PC-9 (cell line): ENCODE data around the gene DGKD. TPM values are rescaled to one million over a fixed set of nuclear protein-coding genes. Genes with fewer than 3 reads are reported as not detected.
A peak's percentile ranks its signal among the peaks of the same experiment; 100 is the strongest.

Source experiments
- BruUV-seq: library from RNA; stranded (reverse); fragments of 400-500 nt; replicated peaks from 2 replicates; lab custom pipeline; 2021; lab: Mats Ljungman, UMichigan
- CTCF ChIA-PET: fragments of 300-600 bp; sonication (Branson Sonifier 250); formaldehyde crosslinking; loops from one replicate; lab custom pipeline; 2022; ENCODE audit warnings: antibody characterized with exemption; lab: Charles Lee
- POLR2A ChIA-PET: fragments of 300-600 bp; sonication (Branson Sonifier 250); formaldehyde crosslinking; loops from one replicate; lab custom pipeline; 2022; ENCODE audit warnings: antibody characterized with exemption; ENCODE audit not compliant: unreplicated experiment; lab: Charles Lee
- DNase-seq, 2 experiments: peaks; one replicate each; pipeline versions ENCODE4 v3.0.0 to v3.0.0-alpha.2; 2015 to 2022; ENCODE audit warnings: mixed read lengths in 1 of 2
- H2AFZ ChIP-seq: fragments of 200-600 bp; sonication (generic); 2 replicates; pipeline ENCODE4 v1.8.1; 2017; ENCODE audit warnings: antibody characterized with exemption
- H3F3A ChIP-seq: fragments of 200-600 bp; sonication (generic); 2 replicates; pipeline ENCODE4 v1.8.1; 2017; ENCODE audit warnings: antibody characterized with exemption, mild to moderate bottlenecking, low read depth; ENCODE audit not compliant: insufficient read depth
- H3K27ac ChIP-seq: fragments of 200-600 bp; sonication (generic); 2 replicates; pipeline ENCODE4 v1.6.1; 2016; ENCODE audit warnings: mixed run types
- H3K27me3 ChIP-seq: fragments of 200-600 bp; sonication (generic); 2 replicates; pipeline ENCODE4 v1.6.1; 2016; ENCODE audit warnings: low read depth, mixed run types; ENCODE audit not compliant: insufficient read depth
- H3K36me3 ChIP-seq: fragments of 200-600 bp; sonication (generic); 2 replicates; pipeline ENCODE4 v1.6.1; 2016; ENCODE audit warnings: low read depth, mixed run types
- H3K4me1 ChIP-seq: fragments of 200-600 bp; sonication (generic); replicated peaks from 2 replicates; pipeline ENCODE4 v1.6.1; 2016; ENCODE audit warnings: mixed run types; ENCODE audit not compliant: insufficient read depth
- H3K4me2 ChIP-seq: fragments of 200-600 bp; sonication (generic); 2 replicates; pipeline ENCODE4 v1.6.1; 2017; ENCODE audit warnings: mixed run types
- H3K4me3 ChIP-seq: fragments of 200-600 bp; sonication (generic); 2 replicates; pipeline ENCODE4 v1.6.1; 2016; ENCODE audit warnings: mixed run types
- H3K79me2 ChIP-seq: fragments of 200-600 bp; sonication (generic); 2 replicates; pipeline ENCODE4 v1.6.1; 2017; ENCODE audit warnings: low read depth, mixed run types
- H3K9me2 ChIP-seq: fragments of 200-600 bp; sonication (generic); 2 replicates; pipeline ENCODE4 v1.8.1; 2017; ENCODE audit warnings: mild to moderate bottlenecking; ENCODE audit not compliant: insufficient read depth
- H3K9me3 ChIP-seq: fragments of 200-600 bp; sonication (generic); 2 replicates; pipeline ENCODE4 v1.8.1; 2016; ENCODE audit warnings: low read depth; ENCODE audit not compliant: insufficient read depth
- H4K20me1 ChIP-seq: fragments of 200-600 bp; sonication (generic); 2 replicates; pipeline ENCODE4 v1.8.1; 2017; ENCODE audit not compliant: insufficient read depth
- CTCF ChIP-seq: fragments of 200-600 bp; sonication (generic); conservative IDR thresholded peaks from 2 replicates; pipeline ENCODE4 v1.6.1; 2017; ENCODE audit warnings: mixed run types, antibody characterized with exemption, mild to moderate bottlenecking, moderate library complexity
- EZH2 ChIP-seq: fragments of 200-600 bp; sonication (generic); IDR thresholded peaks from 2 replicates; pipeline ENCODE4 v1.8.0; 2017; ENCODE audit warnings: antibody characterized with exemption, low read depth
- intact Hi-C: fragments of 100-400 bp; cut with micrococcal nuclease; formaldehyde crosslinking; loops from one replicate; pipeline ENCODE4 v1.10.0; 2022; ENCODE audit not compliant: unreplicated experiment
- total RNA-seq: library from RNA; stranded (reverse); gene quantifications from 2 replicates; pipeline ENCODE4 v1.2.3, GENCODE V29; 2021

DGKD gene
- total RNA-seq, 1 experiment from 2014 or later = 59.5 TPM

GRCh38 chr2:233353101-233353768 is 1.1 kb upstream of the DGKD start:
- Histone ChIP-seq H3K27me3 (no peaks in the 10 kb centered on the region), H3K9me2 (no peaks in the 10 kb centered on the region), H3F3A (peaks cover 41% of the 10 kb centered on the region), H3K4me3 (peak overlapping the region; percentile 67), H3K27ac (peak overlapping the region; percentile 65), H2AFZ (peak overlapping the region; percentile 86), H3K36me3 (peaks cover 7% of the 10 kb centered on the region), H3K4me1 (peaks cover 79% of the 10 kb centered on the region), H3K4me2 (peak overlapping the region; percentile 98), H4K20me1 (no peaks in the 10 kb centered on the region), H3K79me2 (peaks cover 34% of the 10 kb centered on the region), H3K9me3 (no peaks in the 10 kb centered on the region)
- POLR2A ChIA-PET = no interaction called here
- TF ChIP-seq CTCF (no peak), EZH2 (no peak)
- CTCF ChIA-PET = interaction anchor here (0.5 to 1.0 kb wide), 2 partner anchors 11 to 90 kb away, joined by 4 to 10 read pairs; no protein-coding TSS in a partner anchor
- DNase-seq = peak in 1 of 2 experiments; percentile 70
- intact Hi-C loops = loop anchor here (5.0 to 10.0 kb wide), 8 partner anchors 56 to 746 kb away; partner anchors contain the start of genes ATG16L1 and UGT1A6
- BruUV-seq = TSS peak; percentile 36

- ChIA-PET POLR2A (no interaction called here), CTCF (no interaction called here)
- Histone ChIP-seq H4K20me1 (no peaks in the 10 kb centered on the region; the same call in 1 of the 2 replicates), H3K27me3 (no peaks in the 10 kb centered on the region), H3K9me3 (no peaks in the 10 kb centered on the region), H3F3A (peaks cover 41% of the 10 kb centered on the region), H3K4me1 (peaks cover 73% of the 10 kb centered on the region), H2AFZ (no peak overlapping the region), H3K4me3 (peak overlapping the region; percentile 65; the same call in 1 of the 2 replicates), H3K9me2 (no peaks in the 10 kb centered on the region), H3K36me3 (peaks cover 18% of the 10 kb centered on the region), H3K79me2 (peaks cover 47% of the 10 kb centered on the region), H3K27ac (no peak overlapping the region), H3K4me2 (no peak overlapping the region)
- no peak for DNase-seq
- intact Hi-C loops = loop anchor here (5.0 to 10.0 kb wide), 8 partner anchors 57 to 747 kb away; partner anchors contain the start of genes ATG16L1 and UGT1A6
- TF ChIP-seq EZH2 = no peak
- TF ChIP-seq CTCF = no peak
- BruUV-seq = no TSS peak
These were observed 218 bp downstream of the DGKD start for GRCh38 chr2:233354500-233354924.

GRCh38 chr2:233354971-233355574 is 779 bp downstream of the DGKD start:
- H3F3A ChIP-seq = peaks cover 37% of the 10 kb centered on the region
- H3K9me2 ChIP-seq = no peaks in the 10 kb centered on the region
- peak overlapping the region; percentile 65 for H3K4me3 ChIP-seq
- DNase-seq = peak in 1 of 2 experiments; percentile 46
- H3K4me1 ChIP-seq = peaks cover 67% of the 10 kb centered on the region
- H3K27ac ChIP-seq = no peak overlapping the region
- H3K9me3 ChIP-seq = no peaks in the 10 kb centered on the region
- BruUV-seq = no TSS peak
- peaks cover 53% of the 10 kb centered on the region for H3K79me2 ChIP-seq
- no peak for TF ChIP-seq CTCF
- no peak for TF ChIP-seq EZH2
- ChIA-PET CTCF (no interaction called here), POLR2A (no interaction called here)
- peak overlapping the region; percentile 85 for H3K4me2 ChIP-seq
- intact Hi-C loops = loop anchor here (1.0 to 10.0 kb wide), 9 partner anchors 57 to 748 kb away; partner anchors contain the start of genes ATG16L1 and UGT1A6
- H4K20me1 ChIP-seq = no peaks in the 10 kb centered on the region; the same call in 1 of the 2 replicates
- peaks cover 18% of the 10 kb centered on the region for H3K36me3 ChIP-seq
- peak overlapping the region; percentile 61 for H2AFZ ChIP-seq
- no peaks in the 10 kb centered on the region for H3K27me3 ChIP-seq
